OCI-LY1 (cell line): Measurements from ENCODE around the gene PRR3.

Experiments used
- EZH2 ChIP-seq: fragments of 200-600 bp; sonication (generic), shearing (Covaris generic); IDR thresholded peaks from 2 replicates; pipeline ENCODE4 v1.8.0; 2017; ENCODE audit warnings: borderline replicate concordance, mixed run types, mild to moderate bottlenecking, antibody characterized with exemption, low read length, moderate library complexity, mixed read lengths
- TF ChIP-seq, protein P1 (sequence below): fragments of 200-600 bp; sonication (generic), shearing (Covaris generic); IDR thresholded peaks from 2 replicates; pipeline ENCODE4 v1.5.1; 2017; ENCODE audit warnings: mild to moderate bottlenecking, antibody characterized with exemption, low read length, moderate library complexity, mixed read lengths

DNA sequence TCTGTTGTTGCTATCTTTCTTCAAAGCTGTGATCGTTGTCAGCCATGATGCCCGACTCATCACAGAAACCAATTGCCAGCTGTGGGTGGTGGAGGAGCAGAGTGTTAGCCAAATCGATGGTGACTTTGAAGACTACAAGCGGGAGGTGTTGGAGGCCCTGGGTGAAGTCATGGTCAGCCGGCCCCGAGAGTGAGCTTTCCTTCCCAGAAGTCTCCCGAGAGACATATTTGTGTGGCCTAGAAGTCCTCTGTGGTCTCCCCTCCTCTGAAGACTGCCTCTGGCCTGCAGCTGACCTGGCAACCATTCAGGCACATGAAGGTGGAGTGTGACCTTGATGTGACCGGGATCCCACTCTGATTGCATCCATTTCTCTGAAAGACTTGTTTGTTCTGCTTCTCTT is 33.4 kb downstream of the PRR3 start:
- TF ChIP-seq, protein P1, sequence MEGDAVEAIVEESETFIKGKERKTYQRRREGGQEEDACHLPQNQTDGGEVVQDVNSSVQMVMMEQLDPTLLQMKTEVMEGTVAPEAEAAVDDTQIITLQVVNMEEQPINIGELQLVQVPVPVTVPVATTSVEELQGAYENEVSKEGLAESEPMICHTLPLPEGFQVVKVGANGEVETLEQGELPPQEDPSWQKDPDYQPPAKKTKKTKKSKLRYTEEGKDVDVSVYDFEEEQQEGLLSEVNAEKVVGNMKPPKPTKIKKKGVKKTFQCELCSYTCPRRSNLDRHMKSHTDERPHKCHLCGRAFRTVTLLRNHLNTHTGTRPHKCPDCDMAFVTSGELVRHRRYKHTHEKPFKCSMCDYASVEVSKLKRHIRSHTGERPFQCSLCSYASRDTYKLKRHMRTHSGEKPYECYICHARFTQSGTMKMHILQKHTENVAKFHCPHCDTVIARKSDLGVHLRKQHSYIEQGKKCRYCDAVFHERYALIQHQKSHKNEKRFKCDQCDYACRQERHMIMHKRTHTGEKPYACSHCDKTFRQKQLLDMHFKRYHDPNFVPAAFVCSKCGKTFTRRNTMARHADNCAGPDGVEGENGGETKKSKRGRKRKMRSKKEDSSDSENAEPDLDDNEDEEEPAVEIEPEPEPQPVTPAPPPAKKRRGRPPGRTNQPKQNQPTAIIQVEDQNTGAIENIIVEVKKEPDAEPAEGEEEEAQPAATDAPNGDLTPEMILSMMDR: no peak
- no peak for TF ChIP-seq EZH2
